ENCODE results near the gene VSTM4.

The VSTM4 gene

GRCh38 chr10:49144058-49144720 is 28.9 kb upstream of the VSTM4 start:
- H3K27ac ChIP-seq = no peak overlapping the region
- DNase-seq (ENCODE audit: low read depth, low spot score) = no peak

- no peak overlapping the region for H3K27ac ChIP-seq
- no peak for DNase-seq (ENCODE audit: low read depth, low spot score)
Measured at GRCh38 chr10:49143249-49143648, 27.9 kb upstream of the VSTM4 start.

- H3K27ac ChIP-seq = no peak overlapping the region
- no peak for DNase-seq (ENCODE audit: low read depth, low spot score)
Measured at GRCh38 chr10:49141541-49142332, 26.4 kb upstream of the VSTM4 start.

- DNase-seq (ENCODE audit: low read depth, low spot score) = no peak
Measured at GRCh38 chr10:49140304-49141177, 25.2 kb upstream of the VSTM4 start.

GRCh38 chr10:49139846-49140195 is 24.5 kb upstream of the VSTM4 start:
- peak; percentile 37 for DNase-seq (ENCODE audit: low read depth, low spot score)
- no peak overlapping the region for H3K27ac ChIP-seq

More at GRCh38 chr10:49140304-49141177, 25.2 kb upstream of the VSTM4 start:
- no peak overlapping the region for H3K27ac ChIP-seq

- no peak overlapping the region for H3K27ac ChIP-seq
- no peak for DNase-seq (ENCODE audit: low read depth, low spot score)
Measured at GRCh38 chr10:49139028-49139845, 23.9 kb upstream of the VSTM4 start.

GRCh38 chr10:49138361-49138891 is 23.1 kb upstream of the VSTM4 start:
- DNase-seq (ENCODE audit: low read depth, low spot score) = no peak
- no peak overlapping the region for H3K27ac ChIP-seq

- H3K27ac ChIP-seq = no peak overlapping the region
- DNase-seq (ENCODE audit: low read depth, low spot score) = no peak
Measured at GRCh38 chr10:49136525-49136924, 21.2 kb upstream of the VSTM4 start.

- no peak for DNase-seq (ENCODE audit: low read depth, low spot score)
- H3K27ac ChIP-seq = no peak overlapping the region
Measured at GRCh38 chr10:49135575-49136313, 20.4 kb upstream of the VSTM4 start.

GRCh38 chr10:49134327-49134726 is 19.0 kb upstream of the VSTM4 start:
- no peak overlapping the region for H3K27ac ChIP-seq
- DNase-seq (ENCODE audit: low read depth, low spot score) = no peak

GRCh38 chr10:49133706-49134248 is 18.5 kb upstream of the VSTM4 start, which contains the start of gene FAM170B:
Gene FAM170B, minus strand, starts transcription at chr10:49134021. Its CDS starts 103 bp downstream, at chr10:49133918.
- DNase-seq (ENCODE audit: low read depth, low spot score) = no peak
- H3K27ac ChIP-seq = no peak within 1 kb of the TSS

GRCh38 chr10:49132362-49132737 is 17.0 kb upstream of the VSTM4 start:
- no peak overlapping the region for H3K27ac ChIP-seq
- DNase-seq (ENCODE audit: low read depth, low spot score) = no peak

- no peak for DNase-seq (ENCODE audit: low read depth, low spot score)
- no peak overlapping the region for H3K27ac ChIP-seq
Measured at GRCh38 chr10:49131507-49132361, 16.4 kb upstream of the VSTM4 start.

GRCh38 chr10:49129376-49129775 is 14.1 kb upstream of the VSTM4 start:
- no peak for DNase-seq (ENCODE audit: low read depth, low spot score)
- no peak overlapping the region for H3K27ac ChIP-seq

- DNase-seq (ENCODE audit: low read depth, low spot score) = no peak
- H3K27ac ChIP-seq = no peak overlapping the region
Measured at GRCh38 chr10:49128854-49129253, 13.5 kb upstream of the VSTM4 start.

GRCh38 chr10:49123981-49124950 is 8.9 kb upstream of the VSTM4 start:
- no peak overlapping the region for H3K27ac ChIP-seq
- no peak for DNase-seq (ENCODE audit: low read depth, low spot score)

GRCh38 chr10:49120911-49121310 is 5.6 kb upstream of the VSTM4 start:
- no peak for DNase-seq (ENCODE audit: low read depth, low spot score)
- no peak overlapping the region for H3K27ac ChIP-seq

All from epithelial cell of prostate (primary cell).